NOMO-1 treated with dmso at 0.1 percent for 144 hours (cell line): ENCODE results near the gene RASIP1.
A peak's percentile ranks its signal among the peaks of the same experiment; 100 is the strongest.
"Not testable (repeated sequence)": the region's sequence is repeated elsewhere in the genome, so short reads cannot be mapped to it uniquely, and the experiment has no call there.

Experiments
- DNase-seq: peaks from one replicate; lab custom pipeline; 2025; ENCODE audit not compliant: unreplicated experiment; lab: John Stamatoyannopoulos, UW

RASIP1 gene

DNA sequence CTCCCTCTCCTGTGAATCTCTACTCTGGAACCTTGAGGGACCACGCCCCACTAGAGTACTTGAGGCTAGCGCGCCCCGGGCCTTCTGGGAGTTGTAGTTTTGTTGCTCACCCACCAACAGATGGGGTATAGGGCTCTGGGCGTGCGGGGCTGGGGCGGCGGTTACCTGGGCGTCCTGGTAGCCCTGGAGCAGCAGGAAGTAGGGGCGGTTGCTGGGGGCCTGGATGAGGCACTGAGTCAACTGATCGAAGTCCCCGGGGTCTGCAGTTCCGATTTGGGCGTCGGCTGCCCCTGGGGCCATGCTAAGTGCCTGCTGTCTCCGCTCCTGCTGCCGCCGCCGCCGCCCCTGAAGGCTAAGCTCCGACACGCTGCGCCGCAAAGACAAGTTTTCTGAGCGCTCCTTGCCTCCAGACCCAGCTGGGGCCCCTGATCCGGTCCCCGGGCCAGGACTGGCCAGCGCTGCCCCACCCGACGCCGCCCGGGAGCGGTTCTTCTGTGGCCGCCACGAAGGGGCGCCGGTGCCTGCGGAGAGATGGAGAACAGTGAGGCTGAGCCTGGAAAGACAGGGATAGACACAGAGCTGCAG lies 5.3 kb downstream of the RASIP1 start:
- no peak for DNase-seq

- no peak for DNase-seq
These were observed 5.8 kb downstream of the RASIP1 start for GRCh38 chr19:48734625-48735024.

DNA sequence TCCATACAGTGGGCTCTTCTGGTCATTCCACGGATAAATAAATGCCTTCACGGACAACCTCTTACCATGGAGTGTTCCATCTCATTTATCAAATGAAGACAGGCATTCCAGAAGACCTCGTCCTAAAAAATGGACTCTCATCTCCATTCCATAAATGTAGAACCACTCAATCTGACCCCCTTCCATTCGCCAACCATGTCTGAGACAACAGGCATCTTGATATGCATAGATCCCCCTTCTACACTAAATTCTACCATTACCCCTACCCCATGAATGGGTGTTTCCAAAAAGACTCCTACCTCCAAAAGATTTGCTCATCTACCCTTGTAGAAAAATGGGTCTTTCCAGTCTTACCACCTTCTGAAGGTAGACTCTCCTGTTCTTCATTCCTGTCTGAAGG lies 9.0 kb downstream of the RASIP1 start:
- DNase-seq = no peak

DNA sequence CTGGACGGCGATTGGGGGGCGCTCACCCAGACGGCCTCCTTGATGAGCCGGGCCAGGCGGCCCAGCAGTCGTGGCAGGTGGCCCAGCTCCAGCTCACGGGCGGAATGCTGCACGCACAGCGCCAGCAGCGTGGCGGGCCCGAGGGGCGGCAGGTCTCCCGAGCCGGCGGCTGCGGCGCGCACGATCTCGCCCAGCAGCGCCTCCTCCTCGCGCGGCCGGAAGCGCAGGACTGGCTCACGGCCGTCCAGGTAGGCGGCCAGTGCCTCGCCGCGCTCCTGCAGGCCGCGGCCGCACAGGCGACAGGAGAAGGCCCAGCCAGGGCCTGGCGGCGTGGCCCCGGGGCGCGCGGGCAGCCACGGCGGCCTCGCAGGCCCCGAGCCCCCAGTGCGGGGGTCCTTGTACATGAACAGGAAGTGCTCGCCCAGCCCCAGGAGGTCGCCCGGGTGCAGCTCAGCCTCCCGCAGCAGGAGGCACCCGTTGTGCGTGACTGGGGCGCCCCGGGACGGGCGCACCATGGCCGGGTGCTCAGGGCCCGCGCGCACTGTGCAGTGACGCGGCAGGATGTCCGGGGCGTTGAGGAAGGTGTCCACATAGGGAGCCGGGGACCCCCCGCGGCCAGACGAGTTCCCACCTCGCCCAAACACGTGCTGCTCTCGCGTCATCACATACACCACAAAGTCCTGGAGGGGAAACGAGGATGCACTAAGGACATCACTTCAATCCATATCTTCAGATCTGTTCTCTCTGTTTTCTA lies 11.3 kb downstream of the RASIP1 start:
- DNase-seq = no peak

DNA sequence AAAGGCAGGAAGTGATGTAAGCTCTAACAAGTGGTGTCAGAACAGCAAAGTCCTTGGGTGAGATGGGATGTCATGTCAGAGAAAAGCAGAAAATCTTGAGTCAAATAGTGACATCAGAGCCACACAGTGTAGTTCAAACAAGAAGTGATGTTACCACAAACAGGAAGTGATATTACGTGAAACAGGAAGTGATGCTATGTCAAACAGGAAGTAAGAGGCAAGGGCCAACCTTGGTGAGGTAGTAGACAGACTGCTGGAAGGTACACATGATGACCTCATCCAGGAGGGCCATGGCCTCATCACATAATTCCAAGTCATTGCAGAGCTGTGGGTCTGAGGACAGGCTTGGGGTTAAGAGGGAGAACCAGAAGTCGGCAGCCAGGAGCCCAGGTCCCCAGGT lies 13.9 kb downstream of the RASIP1 start:
- peak; percentile 64 for DNase-seq

- DNase-seq = peak; percentile 53
These were observed 15.3 kb downstream of the RASIP1 start for GRCh38 chr19:48724796-48725753.

GRCh38 chr19:48722196-48722708 lies 18.2 kb downstream of the RASIP1 start:
- DNase-seq = no peak

GRCh38 chr19:48720613-48721296 lies 19.7 kb downstream of the RASIP1 start:
- DNase-seq = peak; percentile 95

- DNase-seq = no peak
These were observed 20.2 kb downstream of the RASIP1 start for GRCh38 chr19:48720251-48720612.

- no peak for DNase-seq
These were observed 20.9 kb downstream of the RASIP1 start, which contains the start of gene MAMSTR for GRCh38 chr19:48719263-48720171. TSS of gene MAMSTR (minus strand) at chr19:48719725. CDS start at chr19:48719031, 694 bp downstream.

- DNase-seq = no peak
These were observed 21.6 kb downstream of the RASIP1 start for GRCh38 chr19:48718711-48719231.

- not testable (repeated sequence) for DNase-seq
These were observed 22.3 kb downstream of the RASIP1 start for GRCh38 chr19:48718106-48718505.

DNA sequence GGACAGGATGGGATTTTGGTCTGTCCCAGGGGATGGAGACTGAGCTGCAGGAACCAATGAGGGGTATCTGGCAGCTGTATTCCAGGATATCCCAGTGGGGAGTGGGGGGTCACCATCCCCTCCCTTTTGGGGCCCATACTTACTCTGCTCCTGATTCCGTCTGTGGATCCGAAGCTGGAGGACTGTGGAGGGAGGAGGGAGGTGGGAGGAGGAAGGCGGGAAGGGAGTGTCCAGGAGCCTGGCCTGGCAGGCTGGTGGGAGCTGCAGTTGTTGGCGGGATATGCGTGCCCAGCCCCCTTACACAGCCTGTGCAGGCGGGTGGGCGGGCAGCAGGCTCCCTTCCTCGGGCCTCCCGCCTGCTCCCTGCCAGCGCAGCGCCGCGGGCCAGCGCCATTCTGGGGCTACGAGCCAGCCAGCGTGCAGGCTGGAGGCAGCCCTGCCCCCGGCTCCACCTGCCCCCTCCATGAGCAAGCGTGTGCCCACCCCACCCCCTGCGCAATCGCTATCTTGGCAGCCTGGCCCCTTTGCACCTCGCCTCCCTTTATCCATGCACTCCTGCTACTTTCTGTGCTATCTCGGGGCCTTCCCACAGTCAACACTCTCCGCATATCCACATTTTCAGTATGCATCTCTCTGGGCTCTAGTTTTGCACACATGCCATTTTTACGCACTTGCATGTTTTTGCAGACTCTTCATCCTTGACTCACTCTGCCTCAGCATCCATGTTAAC lies 23.7 kb downstream of the RASIP1 start:
- DNase-seq = no peak

GRCh38 chr19:48715681-48716171 lies 24.7 kb downstream of the RASIP1 start:
- DNase-seq = no peak

DNA sequence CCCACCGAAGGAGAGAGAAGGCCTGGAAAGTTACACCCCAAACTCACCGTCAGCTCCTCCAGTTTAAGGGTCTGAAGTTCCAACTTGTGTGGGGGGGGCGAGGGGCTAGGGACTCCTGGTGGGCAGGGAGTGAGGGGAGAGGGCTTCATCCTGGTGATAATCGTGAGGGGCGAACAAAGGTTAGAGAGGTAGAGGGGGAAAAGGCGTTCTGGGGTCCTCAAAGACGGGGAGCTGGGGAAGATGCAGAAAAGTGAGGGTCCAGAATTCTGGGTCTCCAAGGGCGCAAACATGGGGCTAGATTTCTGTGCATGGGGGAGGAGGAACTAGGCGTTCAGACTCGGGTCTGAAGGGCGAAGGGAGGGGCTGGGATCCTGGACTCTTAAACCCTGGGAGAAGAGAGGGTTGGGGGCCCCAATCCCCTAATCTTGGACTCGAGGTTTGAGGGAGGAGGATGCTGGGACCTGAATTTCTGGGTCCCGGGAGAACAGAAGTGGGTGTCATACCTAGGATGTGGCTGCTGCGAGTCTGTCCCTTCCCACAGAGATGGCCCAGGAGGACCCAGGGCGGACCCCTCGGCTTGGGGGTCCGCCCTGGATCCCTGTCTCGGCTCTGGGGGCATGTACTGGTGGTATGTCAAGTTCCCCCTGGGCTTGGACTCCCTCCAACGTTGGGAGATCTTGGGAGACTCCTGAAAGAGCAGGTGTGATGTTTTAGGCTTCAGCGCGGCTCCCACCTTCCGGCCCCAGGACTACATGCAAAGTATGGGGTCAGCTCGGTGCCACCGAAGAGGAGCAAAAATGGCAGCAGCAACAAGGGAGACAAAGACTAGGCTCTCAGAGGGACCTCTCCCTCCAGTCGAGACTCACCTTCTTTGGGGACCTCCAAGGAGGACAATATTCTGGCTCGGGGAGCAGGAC lies 25.4 kb downstream of the RASIP1 start:
- DNase-seq = no peak

- DNase-seq = peak; percentile 100
These were observed 26.3 kb downstream of the RASIP1 start for GRCh38 chr19:48713864-48714755.
